Measurements from ENCODE around the gene ABCC8. TPM values are rescaled to one million over a fixed set of nuclear protein-coding genes. Genes with fewer than 3 reads are reported as not detected.

The ABCC8 gene
- total and polyA plus RNA-seq, 10 of the 15 experiments (the other 5 are each of a cell fraction or from before 2014, with no cell fraction given), result not detected

DNA sequence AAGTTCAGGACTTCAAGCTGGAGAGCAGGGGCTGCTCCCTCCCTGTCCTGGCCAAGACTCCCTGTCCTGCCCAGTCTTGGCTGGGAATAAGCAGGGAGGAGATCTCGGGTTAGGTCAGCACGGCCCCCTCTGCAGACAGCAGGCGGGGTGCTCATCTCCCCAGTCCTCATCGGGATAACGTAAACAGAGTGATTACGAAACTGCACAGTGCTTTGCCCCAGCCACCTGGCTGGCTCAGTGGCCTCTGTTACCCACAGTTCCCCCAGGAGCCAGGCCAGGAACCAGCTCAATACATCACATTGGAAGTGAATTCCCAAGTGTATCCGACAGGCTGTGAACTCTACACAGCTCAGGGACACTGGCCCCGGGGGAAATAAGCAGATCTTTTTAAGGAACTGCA, 45.5 kb downstream of the ABCC8 start:
- no peaks in the 10 kb centered on the region for H4K20me1 ChIP-seq (ENCODE audit: control insufficient read depth, insufficient read depth)
- TF ChIP-seq RB1 (IDR thresholded peaks at IDR 0.05; ENCODE audit: borderline replicate concordance) (no peak), CREM (IDR thresholded peaks at IDR 0.05; ENCODE audit: low read depth) (no peak), PBX3 (IDR thresholded peaks at IDR 0.05; ENCODE audit: insufficient replicate concordance, low read depth, low read length) (no peak), PAX5 (IDR thresholded peaks at IDR 0.05; ENCODE audit: borderline replicate concordance, low read depth, low read length) (no peak), SMAD5 (IDR thresholded peaks at IDR 0.05; ENCODE audit: low read depth) (no peak), SIX5 (IDR thresholded peaks at IDR 0.05; ENCODE audit: low read depth, low read length, severe bottlenecking) (no peak)
- TF ChIP-seq, protein P1, sequence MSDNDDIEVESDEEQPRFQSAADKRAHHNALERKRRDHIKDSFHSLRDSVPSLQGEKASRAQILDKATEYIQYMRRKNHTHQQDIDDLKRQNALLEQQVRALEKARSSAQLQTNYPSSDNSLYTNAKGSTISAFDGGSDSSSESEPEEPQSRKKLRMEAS (IDR thresholded peaks at IDR 0.05; ENCODE audit: low read depth, low read length), result no peak
- TF ChIP-seq, protein P2, sequence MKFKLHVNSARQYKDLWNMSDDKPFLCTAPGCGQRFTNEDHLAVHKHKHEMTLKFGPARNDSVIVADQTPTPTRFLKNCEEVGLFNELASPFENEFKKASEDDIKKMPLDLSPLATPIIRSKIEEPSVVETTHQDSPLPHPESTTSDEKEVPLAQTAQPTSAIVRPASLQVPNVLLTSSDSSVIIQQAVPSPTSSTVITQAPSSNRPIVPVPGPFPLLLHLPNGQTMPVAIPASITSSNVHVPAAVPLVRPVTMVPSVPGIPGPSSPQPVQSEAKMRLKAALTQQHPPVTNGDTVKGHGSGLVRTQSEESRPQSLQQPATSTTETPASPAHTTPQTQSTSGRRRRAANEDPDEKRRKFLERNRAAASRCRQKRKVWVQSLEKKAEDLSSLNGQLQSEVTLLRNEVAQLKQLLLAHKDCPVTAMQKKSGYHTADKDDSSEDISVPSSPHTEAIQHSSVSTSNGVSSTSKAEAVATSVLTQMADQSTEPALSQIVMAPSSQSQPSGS (IDR thresholded peaks at IDR 0.05; ENCODE audit: low read length), result no peak
- TF ChIP-seq, protein P3, sequence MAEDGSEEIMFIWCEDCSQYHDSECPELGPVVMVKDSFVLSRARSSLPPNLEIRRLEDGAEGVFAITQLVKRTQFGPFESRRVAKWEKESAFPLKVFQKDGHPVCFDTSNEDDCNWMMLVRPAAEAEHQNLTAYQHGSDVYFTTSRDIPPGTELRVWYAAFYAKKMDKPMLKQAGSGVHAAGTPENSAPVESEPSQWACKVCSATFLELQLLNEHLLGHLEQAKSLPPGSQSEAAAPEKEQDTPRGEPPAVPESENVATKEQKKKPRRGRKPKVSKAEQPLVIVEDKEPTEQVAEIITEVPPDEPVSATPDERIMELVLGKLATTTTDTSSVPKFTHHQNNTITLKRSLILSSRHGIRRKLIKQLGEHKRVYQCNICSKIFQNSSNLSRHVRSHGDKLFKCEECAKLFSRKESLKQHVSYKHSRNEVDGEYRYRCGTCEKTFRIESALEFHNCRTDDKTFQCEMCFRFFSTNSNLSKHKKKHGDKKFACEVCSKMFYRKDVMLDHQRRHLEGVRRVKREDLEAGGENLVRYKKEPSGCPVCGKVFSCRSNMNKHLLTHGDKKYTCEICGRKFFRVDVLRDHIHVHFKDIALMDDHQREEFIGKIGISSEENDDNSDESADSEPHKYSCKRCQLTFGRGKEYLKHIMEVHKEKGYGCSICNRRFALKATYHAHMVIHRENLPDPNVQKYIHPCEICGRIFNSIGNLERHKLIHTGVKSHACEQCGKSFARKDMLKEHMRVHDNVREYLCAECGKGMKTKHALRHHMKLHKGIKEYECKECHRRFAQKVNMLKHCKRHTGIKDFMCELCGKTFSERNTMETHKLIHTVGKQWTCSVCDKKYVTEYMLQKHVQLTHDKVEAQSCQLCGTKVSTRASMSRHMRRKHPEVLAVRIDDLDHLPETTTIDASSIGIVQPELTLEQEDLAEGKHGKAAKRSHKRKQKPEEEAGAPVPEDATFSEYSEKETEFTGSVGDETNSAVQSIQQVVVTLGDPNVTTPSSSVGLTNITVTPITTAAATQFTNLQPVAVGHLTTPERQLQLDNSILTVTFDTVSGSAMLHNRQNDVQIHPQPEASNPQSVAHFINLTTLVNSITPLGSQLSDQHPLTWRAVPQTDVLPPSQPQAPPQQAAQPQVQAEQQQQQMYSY (CRISPR knock-in tag; IDR thresholded peaks at IDR 0.05), result no peak
- TF ChIP-seq, protein P4, sequence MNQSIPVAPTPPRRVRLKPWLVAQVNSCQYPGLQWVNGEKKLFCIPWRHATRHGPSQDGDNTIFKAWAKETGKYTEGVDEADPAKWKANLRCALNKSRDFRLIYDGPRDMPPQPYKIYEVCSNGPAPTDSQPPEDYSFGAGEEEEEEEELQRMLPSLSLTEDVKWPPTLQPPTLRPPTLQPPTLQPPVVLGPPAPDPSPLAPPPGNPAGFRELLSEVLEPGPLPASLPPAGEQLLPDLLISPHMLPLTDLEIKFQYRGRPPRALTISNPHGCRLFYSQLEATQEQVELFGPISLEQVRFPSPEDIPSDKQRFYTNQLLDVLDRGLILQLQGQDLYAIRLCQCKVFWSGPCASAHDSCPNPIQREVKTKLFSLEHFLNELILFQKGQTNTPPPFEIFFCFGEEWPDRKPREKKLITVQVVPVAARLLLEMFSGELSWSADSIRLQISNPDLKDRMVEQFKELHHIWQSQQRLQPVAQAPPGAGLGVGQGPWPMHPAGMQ (IDR thresholded peaks at IDR 0.05; ENCODE audit: borderline replicate concordance), result no peak
- H3K27ac ChIP-seq (ENCODE audit: control insufficient read depth, insufficient read depth), result no peak overlapping the region
- no peaks in the 10 kb centered on the region for H3K4me1 ChIP-seq (ENCODE audit: control insufficient read depth, insufficient read depth, low read length)
- ChIA-PET RAD21 (ENCODE audit: unreplicated experiment) (no interaction called here), SMC1A (ENCODE audit: uncharacterized antibody, unreplicated experiment) (interaction anchor here (1.1 kb wide), 1 partner anchor 52 kb away, joined by 3 read pairs; no protein-coding TSS in a partner anchor), CTCF (no interaction called here), POLR2A (no interaction called here)
- no peak overlapping the region for H3K9ac ChIP-seq (ENCODE audit: control insufficient read depth, insufficient read depth, low read length)
- ATAC-seq (no peak), DNase-seq (ENCODE audit: low read depth, low spot score) (no peak), FAIRE-seq (no peak)
- no TSS peak for BruUV-seq (replicated peaks)
- no peaks in the 10 kb centered on the region for H3K79me2 ChIP-seq (ENCODE audit: control insufficient read depth, insufficient read depth, low read length)
- H3K9me3 ChIP-seq (replicated peaks; ENCODE audit: control insufficient read depth, insufficient read depth, low read length), result no peaks in the 10 kb centered on the region
- H3K4me2 ChIP-seq (ENCODE audit: control insufficient read depth, insufficient read depth), result no peak overlapping the region
- 3% methylated on average over 8 of the region's 8 CpGs for WGBS (ENCODE audit: insufficient coverage, insufficient replicate concordance, low lambda C conversion rate, missing lambda C conversion rate)
- intact Hi-C loops (cut with micrococcal nuclease; ENCODE audit: unreplicated experiment), result no loop called here
- H3K4me3 ChIP-seq, result no peak overlapping the region
- H3K27me3 ChIP-seq (replicated peaks in 1 of 2; ENCODE audit: control insufficient read depth in 2 of 2, insufficient read depth in 2 of 2, low read length in 1 of 2), result peaks cover 6 to 7% of the 10 kb centered on the region in 2 experiments; a peak in 3 of 4 replicates
- in situ Hi-C loops (cut with MboI), result no loop called here
- no peaks in the 10 kb centered on the region for H3K36me3 ChIP-seq (ENCODE audit: control insufficient read depth in 2 of 2, insufficient read depth in 2 of 2, low read length in 1 of 2)
- H2AFZ ChIP-seq (ENCODE audit: control insufficient read depth, low read depth, low read length), result no peak overlapping the region
